ENCODE measurements around the gene SBF2.
"Not testable (repeated sequence)": the region's sequence is repeated elsewhere in the genome, so short reads cannot be mapped to it uniquely, and the experiment has no call there.

The SBF2 gene

GRCh38 chr11:10116588-10116987 lies 177.4 kb downstream of the SBF2 start:
- DNase-seq (ENCODE audit: low spot score) = no peak

DNA sequence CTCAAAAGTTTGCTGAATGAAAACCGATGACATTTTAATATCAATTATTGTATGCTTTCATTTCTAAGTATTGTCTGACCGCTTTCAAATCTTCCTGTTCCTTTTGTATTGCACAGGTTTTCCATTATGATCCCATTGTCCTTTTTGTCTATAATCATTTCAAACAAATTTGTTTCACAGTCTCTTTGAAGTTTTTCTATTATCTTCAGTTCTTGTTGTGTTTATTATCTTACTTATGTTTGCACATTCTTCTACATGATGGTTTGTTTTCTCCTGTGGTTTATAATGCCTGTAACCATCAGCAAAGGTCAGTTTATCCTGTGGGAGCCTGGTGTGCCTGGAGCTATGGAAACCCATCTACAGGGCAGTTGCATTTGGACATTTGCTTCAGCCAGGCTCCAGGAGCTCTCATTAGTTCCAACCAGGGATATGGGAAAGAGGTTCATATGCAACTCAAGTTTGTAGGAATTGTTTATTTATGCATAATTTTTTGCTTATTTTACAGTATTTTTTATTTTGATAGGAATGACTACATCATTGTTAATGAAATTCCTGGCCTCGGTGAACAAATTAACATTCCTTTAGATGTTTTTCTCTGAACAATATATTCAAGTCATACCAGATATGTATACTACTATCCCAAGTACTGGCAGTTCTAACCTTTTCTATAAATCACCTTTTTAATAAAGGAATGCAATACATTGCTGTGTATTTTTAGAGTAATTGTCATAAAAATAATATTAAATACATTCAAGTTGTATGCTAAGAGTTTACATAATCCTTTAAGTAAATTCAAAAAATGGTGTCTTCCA lies 179.2 kb downstream of the SBF2 start:
- DNase-seq (ENCODE audit: low spot score) = no peak

GRCh38 chr11:10113852-10114251 lies 180.2 kb downstream of the SBF2 start:
- no peak for DNase-seq (ENCODE audit: low spot score)

GRCh38 chr11:10109806-10110205 lies 184.2 kb downstream of the SBF2 start:
- DNase-seq (ENCODE audit: low spot score) = no peak

DNA sequence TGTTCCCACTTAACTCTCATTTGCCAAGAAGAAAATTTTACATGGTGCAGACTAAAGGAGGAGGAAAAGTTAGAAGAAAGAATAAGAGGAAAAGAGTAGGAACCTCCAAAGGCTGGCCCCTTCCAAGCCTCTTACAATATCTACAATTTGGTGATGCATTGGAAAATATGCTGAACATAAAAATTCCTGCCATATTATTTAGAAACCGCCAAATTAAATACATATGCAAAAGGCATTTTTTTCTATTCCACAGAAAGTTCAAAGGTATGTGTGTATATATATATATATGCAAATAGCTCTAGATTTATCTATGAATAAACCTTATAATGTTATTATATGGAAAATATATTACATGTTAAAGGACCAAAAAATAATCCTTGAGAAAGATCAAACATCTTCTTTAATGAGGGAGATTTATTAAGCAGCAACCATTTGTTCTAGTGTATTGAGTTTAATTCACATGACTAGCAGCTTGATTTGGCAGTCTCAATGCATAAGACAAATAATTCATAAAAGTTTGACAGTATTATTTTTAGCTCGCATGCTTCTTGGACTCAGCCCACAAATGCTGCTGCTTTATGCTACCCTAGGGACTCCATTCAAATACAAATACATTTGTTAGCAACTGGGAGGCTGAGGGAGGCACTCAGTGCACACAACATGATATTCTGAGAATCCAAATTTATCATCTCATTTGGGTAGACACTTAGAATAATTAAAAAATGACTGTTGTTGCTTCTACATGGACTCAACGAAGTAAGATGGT lies 184.9 kb downstream of the SBF2 start:
- no peak for DNase-seq (ENCODE audit: low spot score)

DNA sequence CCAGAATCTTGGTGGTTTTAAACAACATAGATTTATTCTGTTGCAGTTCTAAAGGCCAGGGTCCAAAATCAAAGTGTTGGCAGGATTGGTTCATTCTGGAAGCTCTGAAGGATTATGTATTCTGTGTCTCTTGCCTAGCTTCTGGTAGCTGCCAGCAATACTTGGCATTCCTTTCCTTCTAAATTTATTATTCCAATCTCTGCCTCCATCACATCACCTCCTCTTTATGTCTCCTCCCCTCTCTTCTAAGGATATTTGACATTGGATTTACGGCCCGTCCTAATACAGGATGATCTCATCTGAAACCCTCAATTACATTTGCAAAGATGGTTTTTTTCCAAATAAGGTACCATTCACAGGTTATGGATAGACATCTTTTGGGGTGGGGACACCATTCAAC lies 186.5 kb downstream of the SBF2 start:
- no peak for DNase-seq (ENCODE audit: low spot score)

DNA sequence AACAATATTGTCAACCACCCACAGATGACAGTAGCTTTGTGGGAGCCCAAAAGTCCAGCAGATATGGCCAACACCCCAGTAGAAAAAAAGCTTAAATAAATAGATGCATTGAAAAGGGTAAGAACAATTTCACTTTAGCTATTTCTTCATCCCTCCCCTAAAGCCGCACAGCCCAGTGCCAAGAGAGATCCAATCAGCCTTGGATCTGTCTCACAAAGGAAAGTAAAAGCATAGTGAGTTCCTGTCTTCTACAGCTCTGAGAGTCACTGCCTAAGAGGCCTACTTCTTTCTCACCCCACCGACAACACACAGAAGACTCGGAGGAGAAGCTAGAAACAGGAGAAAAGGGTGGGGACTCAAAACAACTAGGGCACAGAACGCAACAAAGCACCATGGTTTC lies 196.4 kb downstream of the SBF2 start:
- DNase-seq (ENCODE audit: low spot score) = no peak

DNA sequence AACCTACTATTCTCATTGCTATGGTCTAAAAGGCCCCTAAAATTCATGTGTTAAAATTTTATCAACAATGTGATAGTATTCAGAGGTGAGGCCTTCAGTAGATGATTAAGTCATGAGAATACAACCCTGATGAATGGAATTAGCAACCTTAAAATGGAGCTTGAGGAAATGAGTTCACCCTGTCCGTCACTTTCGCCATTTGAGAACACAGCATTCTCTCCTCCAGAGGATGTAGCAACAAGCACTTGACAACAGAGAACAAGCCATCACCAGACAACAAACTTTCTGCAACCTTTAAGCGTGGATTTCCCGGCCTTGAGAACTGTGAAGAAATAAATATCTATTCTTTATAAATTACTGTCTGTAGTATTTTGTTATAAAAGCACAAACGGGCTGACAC lies 197.0 kb downstream of the SBF2 start:
- no peak for DNase-seq (ENCODE audit: low spot score)

GRCh38 chr11:10095412-10096208 lies 198.4 kb downstream of the SBF2 start:
- DNase-seq (ENCODE audit: low spot score) = no peak

GRCh38 chr11:10092426-10092825 lies 201.6 kb downstream of the SBF2 start:
- no peak for DNase-seq (ENCODE audit: low spot score)

- DNase-seq (ENCODE audit: low spot score) = no peak
These were observed 202.5 kb downstream of the SBF2 start for GRCh38 chr11:10091314-10092045.

DNA sequence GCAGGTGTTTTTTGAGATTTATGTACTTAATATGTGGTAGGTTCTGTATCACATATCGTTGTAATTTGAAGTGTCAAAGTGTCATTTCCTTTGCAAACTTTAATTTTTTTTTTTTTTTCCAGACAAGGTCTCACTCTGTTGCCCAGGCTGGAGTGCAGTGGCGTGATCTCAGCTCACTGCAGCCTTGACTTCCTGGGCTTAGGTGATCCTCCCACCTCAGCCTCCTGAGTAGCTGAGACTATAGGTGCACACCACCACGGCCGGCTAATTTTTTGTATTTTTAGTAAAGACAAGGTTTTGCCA lies 206.1 kb downstream of the SBF2 start:
- DNase-seq (ENCODE audit: low spot score) = not testable (repeated sequence)

GRCh38 chr11:10087186-10087922 lies 206.7 kb downstream of the SBF2 start:
- no peak for DNase-seq (ENCODE audit: low spot score)

- DNase-seq (ENCODE audit: low spot score) = no peak
These were observed 213.9 kb downstream of the SBF2 start for GRCh38 chr11:10080138-10080537.

GRCh38 chr11:10076458-10077141 lies 217.4 kb downstream of the SBF2 start:
- peak; percentile 14 for DNase-seq (ENCODE audit: low spot score)

DNA sequence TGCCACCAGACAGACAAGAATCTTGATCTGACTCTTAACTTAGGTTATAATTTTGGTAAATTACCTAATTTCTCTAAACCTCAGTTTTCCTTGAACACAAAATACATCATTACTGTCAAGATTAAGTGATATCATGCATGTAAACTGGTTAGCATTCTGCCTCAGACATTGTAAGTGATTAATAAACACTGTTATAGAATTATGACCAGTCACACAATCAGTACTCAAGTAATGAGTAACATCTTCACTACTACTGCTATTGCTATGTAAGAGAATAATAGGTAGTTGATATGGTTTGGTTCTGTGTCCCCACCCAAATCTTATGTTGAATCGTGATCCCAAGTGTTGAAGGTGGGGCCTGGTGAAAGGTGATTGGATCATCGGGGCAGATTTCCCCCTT lies 218.9 kb downstream of the SBF2 start:
- no peak for DNase-seq (ENCODE audit: low spot score)

- no peak for DNase-seq (ENCODE audit: low spot score)
These were observed 221.2 kb downstream of the SBF2 start for GRCh38 chr11:10072841-10073240.

GRCh38 chr11:10072142-10072541 lies 221.9 kb downstream of the SBF2 start:
- no peak for DNase-seq (ENCODE audit: low spot score)

- DNase-seq (ENCODE audit: low spot score) = no peak
These were observed 226.3 kb downstream of the SBF2 start for GRCh38 chr11:10067629-10068300.

GRCh38 chr11:10066441-10066840 lies 227.6 kb downstream of the SBF2 start:
- DNase-seq (ENCODE audit: low spot score) = no peak

Measured in CD4-positive, alpha-beta T cell treated with Interleukin-2 at 100 ng/mL for 4 hours (primary cell).